NB4 (cell line): ENCODE data around the gene ANKRD10.

Experiments used
- DNase-seq: peaks from one replicate; pipeline ENCODE4 v3.0.0; 2010; ENCODE audit warnings: low read depth
- H3K4me3 ChIP-seq: one replicate; pipeline ENCODE4 v1.5.1; 2011; ENCODE audit warnings: mild to moderate bottlenecking, low read depth, low read length, moderate library complexity
- MYC ChIP-seq: IDR thresholded peaks from 2 replicates; pipeline ENCODE4 v1.6.1; 2011; ENCODE audit warnings: low read depth, low read length
- POLR2A ChIP-seq: IDR thresholded peaks from 2 replicates; pipeline ENCODE4 v1.6.1; 2011; ENCODE audit warnings: mild to moderate bottlenecking; ENCODE audit not compliant: insufficient read length; ENCODE audit errors: extremely low read depth
- TF ChIP-seq, protein P1 (sequence below): IDR thresholded peaks from 2 replicates; pipeline ENCODE4 v1.6.1; 2011; ENCODE audit warnings: low read depth, low read length
- TF ChIP-seq, protein P2 (sequence below): IDR thresholded peaks from one replicate; pipeline ENCODE4 v1.5.1; 2012; ENCODE audit warnings: low read depth, low read length

ANKRD10 gene

DNA sequence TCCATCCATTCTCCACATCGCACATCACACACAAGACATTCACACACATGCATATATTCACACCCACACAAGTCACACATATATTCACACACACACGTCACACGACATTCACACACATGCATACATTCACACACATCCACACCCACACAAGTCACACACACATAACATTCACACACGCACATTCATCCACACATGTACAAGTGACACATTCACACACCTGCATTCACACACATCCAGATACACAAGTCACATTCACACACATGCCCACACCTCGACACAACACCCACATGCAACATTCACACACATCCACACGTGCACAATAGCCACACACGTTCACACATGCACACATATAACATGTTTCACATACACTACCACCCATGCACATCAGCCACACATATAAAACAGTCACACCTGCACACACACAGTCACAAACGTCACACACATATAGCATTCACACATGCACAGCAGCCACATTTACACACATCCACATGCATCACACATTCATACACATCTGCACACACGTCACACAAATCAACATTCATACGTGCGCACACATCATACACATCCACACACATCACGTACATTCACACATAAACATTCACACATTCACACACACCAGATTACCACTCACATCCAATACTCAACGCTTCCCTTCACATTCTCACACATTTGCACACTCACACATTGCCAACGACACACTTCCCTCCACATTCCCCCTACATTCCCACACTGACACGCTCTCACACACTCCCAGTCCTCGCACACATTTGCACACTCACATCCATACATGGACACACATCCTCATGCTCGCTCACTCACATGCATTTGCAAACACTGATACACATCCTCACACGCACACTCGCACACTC, 41.0 kb downstream of the ANKRD10 start:
- no peak for DNase-seq
- no peak for TF ChIP-seq MYC
- TF ChIP-seq, protein P1, sequence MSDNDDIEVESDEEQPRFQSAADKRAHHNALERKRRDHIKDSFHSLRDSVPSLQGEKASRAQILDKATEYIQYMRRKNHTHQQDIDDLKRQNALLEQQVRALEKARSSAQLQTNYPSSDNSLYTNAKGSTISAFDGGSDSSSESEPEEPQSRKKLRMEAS, result no peak
- TF ChIP-seq, protein P2, sequence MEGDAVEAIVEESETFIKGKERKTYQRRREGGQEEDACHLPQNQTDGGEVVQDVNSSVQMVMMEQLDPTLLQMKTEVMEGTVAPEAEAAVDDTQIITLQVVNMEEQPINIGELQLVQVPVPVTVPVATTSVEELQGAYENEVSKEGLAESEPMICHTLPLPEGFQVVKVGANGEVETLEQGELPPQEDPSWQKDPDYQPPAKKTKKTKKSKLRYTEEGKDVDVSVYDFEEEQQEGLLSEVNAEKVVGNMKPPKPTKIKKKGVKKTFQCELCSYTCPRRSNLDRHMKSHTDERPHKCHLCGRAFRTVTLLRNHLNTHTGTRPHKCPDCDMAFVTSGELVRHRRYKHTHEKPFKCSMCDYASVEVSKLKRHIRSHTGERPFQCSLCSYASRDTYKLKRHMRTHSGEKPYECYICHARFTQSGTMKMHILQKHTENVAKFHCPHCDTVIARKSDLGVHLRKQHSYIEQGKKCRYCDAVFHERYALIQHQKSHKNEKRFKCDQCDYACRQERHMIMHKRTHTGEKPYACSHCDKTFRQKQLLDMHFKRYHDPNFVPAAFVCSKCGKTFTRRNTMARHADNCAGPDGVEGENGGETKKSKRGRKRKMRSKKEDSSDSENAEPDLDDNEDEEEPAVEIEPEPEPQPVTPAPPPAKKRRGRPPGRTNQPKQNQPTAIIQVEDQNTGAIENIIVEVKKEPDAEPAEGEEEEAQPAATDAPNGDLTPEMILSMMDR, result no peak
- no peak for TF ChIP-seq POLR2A
- H3K4me3 ChIP-seq, result no peak overlapping the region

DNA sequence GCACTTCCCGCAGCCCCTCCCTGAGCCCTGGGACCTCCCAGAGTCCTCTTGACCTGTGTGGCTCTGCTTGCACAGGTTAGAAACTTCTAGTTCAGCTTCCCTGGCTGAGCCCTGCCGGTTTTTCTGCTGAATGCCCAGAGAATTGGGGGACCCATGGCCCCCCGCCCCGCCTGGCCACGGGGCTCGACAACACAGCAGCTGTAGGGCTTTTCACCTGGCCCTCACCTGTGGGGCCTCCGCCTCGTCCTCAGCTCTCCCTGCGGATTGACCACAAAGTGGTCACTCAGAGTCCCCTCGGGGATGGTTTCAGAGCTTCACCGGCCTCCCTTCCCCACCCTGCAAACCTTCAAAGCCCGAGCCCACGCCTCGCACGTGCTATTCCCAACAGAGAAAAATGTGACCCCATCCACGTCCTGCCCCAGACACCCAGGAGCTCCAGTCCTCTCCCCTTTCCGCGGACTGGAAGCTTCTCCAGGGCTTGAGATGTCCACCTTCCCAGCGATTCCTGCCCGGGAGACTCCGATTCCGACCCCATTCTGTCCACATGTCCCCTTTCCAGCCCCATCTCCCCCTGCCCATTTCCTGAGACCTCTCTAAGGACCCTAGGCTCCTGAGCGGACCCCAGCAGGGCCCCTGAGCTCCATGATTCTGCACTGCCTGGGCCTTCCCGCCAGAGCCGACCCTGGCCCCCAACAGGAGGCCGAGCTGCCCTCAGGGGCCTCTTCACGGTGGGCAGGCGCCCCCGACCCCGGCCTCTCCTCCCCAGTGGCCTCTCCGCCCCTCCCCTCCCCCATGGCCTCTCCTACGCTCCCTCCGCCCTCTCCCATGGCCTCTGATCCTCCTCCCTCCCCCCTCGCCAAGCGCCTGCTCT, 41.9 kb downstream of the ANKRD10 start:
- TF ChIP-seq MYC (no peak), POLR2A (no peak)
- TF ChIP-seq, protein P1, result no peak
- TF ChIP-seq, protein P2, result no peak
- no peak for DNase-seq
- H3K4me3 ChIP-seq, result no peak overlapping the region

DNA sequence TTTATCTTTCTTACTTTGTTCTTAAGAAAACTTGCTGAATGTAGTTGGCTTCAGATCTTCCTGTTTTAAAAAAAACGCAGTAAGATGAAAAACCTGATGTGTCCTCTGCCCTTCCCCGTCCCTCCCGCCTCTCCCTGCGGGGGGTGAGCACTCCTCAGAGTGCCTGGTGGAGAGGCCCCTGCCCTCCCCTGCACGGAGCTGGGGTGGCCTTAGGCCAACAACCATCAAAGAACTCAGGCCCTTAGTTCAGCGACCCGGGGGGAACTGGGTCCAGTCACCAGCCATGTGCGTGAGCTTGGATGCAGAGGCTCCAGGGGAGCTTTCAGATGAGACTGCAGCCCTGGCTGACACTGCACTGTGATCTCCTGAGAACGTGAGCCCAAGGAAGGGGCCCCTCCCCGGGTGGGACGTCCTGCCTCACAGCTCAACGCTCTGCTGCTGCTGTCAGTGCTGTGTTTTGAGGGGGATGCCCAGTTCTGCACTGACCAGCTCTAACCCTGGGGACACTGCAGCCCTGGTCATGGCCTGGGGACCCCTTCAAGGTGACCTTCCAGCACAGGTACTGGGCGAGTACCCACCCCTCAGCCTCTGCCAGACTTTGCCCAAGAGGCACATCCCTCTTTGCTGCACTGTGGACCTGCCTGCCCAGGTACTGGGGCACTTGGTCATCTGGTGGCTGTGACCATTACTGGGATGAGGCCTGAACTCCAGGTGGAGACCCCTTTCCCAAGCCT, 42.7 kb downstream of the ANKRD10 start:
- no peak for TF ChIP-seq POLR2A
- TF ChIP-seq, protein P1, result no peak
- TF ChIP-seq, protein P2, result no peak
- no peak for TF ChIP-seq MYC
- DNase-seq, result no peak
- no peak overlapping the region for H3K4me3 ChIP-seq

DNA sequence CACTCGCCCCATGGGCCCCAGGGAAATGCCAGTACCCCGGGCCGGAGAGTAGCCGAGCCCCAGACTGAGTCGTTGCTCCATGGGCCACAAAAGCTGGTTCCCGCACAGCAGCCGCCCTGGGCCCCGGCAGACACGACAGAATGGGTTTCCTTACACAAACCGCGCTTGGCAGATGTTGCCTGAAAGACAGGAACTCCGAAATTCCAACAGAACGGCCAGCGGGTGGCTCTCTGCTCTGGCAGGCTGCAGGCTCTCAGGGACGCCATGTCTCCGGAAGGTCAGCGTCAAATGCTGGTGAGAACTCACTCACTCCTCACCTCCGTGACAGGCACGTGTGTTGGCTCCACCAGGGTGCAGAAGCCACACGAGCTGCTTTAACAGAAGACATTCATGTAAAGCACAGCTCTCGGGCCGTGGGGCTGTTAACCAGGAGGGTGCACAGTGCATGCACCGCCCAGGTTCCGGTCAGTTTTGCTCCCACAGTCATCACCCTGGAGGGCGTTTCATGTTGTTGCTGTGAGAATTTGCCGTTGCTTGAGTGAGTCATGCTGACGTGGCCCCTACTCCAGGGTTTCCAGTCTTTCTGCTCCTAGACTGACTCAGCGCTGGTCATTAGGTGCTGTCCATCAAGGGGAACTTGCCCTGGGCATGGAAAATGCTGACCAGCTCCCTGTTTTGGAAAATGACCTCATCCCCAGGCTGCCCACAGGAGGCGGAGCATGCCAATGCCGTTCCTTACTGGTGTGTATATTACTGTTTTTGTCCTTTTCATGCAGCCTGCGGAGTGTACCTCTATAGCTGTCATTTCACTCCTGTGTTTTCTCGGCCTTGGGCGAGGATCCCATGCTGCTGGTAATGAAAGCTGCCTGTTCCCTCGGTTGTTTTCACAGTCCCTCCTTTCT, 44.8 kb downstream of the ANKRD10 start:
- TF ChIP-seq POLR2A, result no peak
- TF ChIP-seq, protein P1, result peak; percentile 30; the same call in 1 of the 2 replicates
- TF ChIP-seq, protein P2, result no peak
- 0 out of 2 replicates have a peak, but pooled peaks have one; percentile 17 for TF ChIP-seq MYC
- peak overlapping the region; percentile 27 for H3K4me3 ChIP-seq
- peak; percentile 87 for DNase-seq
